H1 (cell line): ENCODE measurements around the gene EEF1G.

ENCODE experiments used
- CTCF ChIP-seq, 3 experiments: IDR thresholded peaks; 1 replicate in 2 of 3; 2 replicates in 1 of 3; pipeline versions ENCODE4 v1.5.1 to v1.6.1; 2011; ENCODE audit warnings: low read length in 3 of 3, mild to moderate bottlenecking in 3 of 3, inconsistent platforms in 2 of 3, low read depth in 1 of 3, moderate library complexity in 1 of 3; ENCODE audit not compliant: insufficient read depth in 1 of 3; ENCODE audit errors: control extremely low read depth in 1 of 3
- MAX ChIP-seq: IDR thresholded peaks from 2 replicates; pipeline ENCODE4 v1.6.1; 2012; ENCODE audit warnings: inconsistent platforms
- SP1 ChIP-seq: IDR thresholded peaks from 2 replicates; pipeline ENCODE4 v1.6.1; 2011; ENCODE audit warnings: low read depth, low read length
- TBP ChIP-seq: IDR thresholded peaks from 2 replicates; pipeline ENCODE4 v1.6.1; 2011; ENCODE audit warnings: low read depth, low read length, improper control_type of control experiment

- TF ChIP-seq TBP (no peak), CTCF (IDR thresholded peaks at IDR 0.05; ENCODE audit: control extremely low read depth in 1 of 3, insufficient read depth in 1 of 3, low read depth in 1 of 3, low read length in 3 of 3) (no peak), MAX (peak; percentile 86), SP1 (peak; percentile 47)
Observed at GRCh38 chr11:62556108-62556874, 17.4 kb downstream of the EEF1G start.
